HG02678 (cell line): ENCODE results near the gene TP53BP2.
"Not testable (repeated sequence)": the region's sequence is repeated elsewhere in the genome, so short reads cannot be mapped to it uniquely, and the experiment has no call there.

Source experiments
- ATAC-seq: cut with Tn5 transposase; IDR thresholded peaks from one replicate; pipeline ENCODE4 v1.9.1; 2021; ENCODE audit warnings: mild to moderate bottlenecking, moderate library complexity; ENCODE audit not compliant: unreplicated experiment

The TP53BP2 gene

GRCh38 chr1:223845810-223846682 lies at the start of gene TP53BP2:
Gene TP53BP2 (minus strand): TSS chr1:223845947. CDS start chr1:223845680, 267 bp downstream.
- ATAC-seq: peak; percentile 77

DNA sequence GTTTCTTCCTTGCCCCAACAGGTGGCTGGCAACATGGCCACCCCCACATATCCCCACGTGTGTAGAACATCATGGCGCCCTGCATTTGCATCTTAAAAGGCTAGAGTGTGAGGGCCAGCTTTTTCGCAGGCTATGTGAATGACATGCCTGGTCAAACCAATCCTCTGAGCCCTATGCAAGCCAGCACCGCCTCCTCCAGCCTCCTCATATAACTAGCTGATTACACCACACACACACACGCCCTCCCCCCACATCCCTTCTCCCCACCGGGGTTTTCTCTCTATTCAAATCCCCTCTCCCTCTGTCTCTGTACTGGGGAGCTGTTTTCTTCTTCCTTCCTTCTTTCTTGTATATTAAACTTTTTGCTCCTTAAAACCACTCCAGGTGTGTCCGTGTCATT lies 44.7 kb upstream of the TP53BP2 start:
- not testable (repeated sequence) for ATAC-seq

DNA sequence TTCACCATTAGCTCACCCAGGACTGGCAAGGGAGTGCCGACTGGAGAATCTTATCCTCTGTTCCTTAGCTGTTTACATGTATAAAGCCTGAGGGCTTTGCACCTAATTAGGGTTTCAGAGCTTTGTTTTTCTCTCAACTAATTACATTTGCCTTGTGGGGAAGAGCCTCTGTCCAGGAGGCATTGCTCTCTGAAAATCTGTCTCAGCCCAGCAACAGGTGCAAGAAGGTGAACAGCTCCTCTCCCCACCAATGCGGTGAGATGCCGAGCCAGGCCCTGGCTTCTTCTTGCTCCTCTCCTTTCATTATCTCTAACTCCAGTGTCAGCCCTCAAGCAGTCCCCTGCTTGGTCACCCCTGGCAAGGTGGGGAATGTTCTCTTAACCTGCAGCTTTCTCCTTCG lies 43.6 kb upstream of the TP53BP2 start:
- ATAC-seq: not testable (repeated sequence)

DNA sequence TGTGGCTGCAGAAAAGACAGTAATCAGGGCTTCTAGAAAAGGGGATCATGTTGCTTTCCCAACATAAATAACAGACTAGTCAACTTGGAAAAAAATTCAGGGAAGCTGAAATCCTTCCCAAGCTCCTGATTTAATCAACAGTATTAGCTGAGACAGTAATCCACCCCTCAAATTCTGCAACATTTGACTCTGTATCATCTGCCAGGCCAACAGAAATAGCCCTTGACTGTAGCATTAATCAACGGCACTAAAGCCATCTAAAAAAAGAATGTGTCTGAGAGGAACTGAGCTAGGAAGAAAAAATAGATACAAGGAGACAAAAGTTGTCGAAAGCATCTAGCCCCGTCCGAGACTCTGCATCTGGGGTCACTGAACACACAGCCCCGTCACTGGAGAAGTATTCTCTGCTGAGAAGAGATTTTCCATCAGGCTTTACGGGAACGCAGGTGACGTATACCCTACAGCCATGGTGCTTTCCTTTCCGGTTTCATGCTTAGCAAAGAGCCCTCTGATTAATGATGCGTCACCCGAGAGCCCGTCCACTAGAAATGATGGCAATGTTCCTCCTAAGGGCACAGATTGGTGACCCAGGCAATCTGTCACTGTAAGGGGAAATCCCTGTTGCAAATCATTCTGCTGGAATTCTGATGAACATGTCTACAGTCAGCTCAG lies 42.1 kb upstream of the TP53BP2 start:
- ATAC-seq: no peak

- ATAC-seq: no peak
Measured at GRCh38 chr1:223886516-223886921, 40.8 kb upstream of the TP53BP2 start.

GRCh38 chr1:223885614-223886013 lies 39.9 kb upstream of the TP53BP2 start:
- no peak for ATAC-seq

DNA sequence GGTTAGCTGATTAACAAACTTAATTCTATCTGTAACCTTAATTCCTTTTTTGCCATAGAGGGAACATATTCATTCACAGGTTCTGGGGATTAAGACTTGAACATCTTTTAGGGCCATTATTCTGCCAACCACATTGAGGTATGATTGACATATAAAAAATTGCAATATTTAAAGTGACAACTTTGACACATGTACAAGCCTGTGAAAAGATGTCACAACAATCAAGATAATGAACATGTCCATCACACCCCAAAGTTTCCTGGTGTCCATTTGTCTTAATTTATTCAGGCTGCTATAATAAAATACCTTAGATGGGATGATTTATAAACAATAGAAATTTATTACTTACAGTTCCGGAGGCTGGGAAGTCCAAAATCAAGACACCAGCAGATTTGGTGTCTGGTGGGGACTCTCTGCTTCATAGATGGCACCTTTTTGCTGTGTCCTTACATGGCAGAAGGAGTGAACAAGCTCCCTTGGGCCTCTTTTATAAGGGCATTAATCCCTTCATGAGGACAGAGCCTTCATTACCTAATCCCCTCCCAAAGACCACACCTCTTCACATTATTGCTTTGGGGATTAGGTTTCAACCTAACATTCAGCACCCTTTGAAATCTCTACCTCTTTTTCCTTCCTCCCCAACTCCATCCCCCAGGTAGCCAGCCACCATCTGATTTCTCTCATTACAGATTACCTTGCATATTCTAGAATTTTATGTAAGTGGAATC lies 33.0 kb upstream of the TP53BP2 start:
- no peak for ATAC-seq

- no peak for ATAC-seq
Measured at GRCh38 chr1:223877804-223878203, 32.1 kb upstream of the TP53BP2 start.

DNA sequence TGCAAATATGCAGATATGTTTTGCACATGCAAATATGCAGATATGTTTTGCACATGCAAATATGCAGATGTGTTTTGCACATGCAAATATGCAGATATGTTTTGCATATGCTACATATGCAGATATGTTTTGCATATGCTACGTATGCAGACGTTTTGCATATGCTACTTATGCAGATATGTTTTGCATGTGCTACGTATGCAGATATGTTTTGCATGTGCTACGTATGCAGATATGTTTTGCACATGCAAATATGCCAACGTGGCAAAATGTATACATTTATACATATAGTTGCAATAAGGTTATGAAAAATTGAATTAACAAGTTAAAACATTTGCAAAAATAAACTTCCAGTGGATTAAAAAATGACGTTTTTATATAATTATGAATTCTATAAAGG lies 30.8 kb upstream of the TP53BP2 start:
- no peak for ATAC-seq

DNA sequence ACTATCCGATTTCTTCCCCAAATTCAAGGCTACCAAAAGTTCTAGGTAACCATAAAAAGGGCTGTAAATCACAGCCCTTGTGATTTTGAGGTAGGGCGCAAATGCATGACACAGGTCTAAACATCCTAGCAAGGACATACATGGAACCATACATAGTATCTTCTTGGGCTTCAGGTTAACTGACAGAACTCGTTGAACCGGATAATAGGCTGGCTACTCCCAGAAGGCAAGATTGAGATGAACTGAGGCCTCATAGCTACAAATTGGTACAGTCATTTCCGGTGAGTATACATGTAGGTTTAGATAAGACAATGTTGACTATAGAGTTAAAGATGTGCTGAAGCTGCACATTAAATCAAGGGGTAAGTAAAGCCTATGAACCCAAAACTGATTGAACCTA lies 27.3 kb upstream of the TP53BP2 start:
- no peak for ATAC-seq

- ATAC-seq: no peak
Measured at GRCh38 chr1:223872308-223872901, 26.7 kb upstream of the TP53BP2 start.

DNA sequence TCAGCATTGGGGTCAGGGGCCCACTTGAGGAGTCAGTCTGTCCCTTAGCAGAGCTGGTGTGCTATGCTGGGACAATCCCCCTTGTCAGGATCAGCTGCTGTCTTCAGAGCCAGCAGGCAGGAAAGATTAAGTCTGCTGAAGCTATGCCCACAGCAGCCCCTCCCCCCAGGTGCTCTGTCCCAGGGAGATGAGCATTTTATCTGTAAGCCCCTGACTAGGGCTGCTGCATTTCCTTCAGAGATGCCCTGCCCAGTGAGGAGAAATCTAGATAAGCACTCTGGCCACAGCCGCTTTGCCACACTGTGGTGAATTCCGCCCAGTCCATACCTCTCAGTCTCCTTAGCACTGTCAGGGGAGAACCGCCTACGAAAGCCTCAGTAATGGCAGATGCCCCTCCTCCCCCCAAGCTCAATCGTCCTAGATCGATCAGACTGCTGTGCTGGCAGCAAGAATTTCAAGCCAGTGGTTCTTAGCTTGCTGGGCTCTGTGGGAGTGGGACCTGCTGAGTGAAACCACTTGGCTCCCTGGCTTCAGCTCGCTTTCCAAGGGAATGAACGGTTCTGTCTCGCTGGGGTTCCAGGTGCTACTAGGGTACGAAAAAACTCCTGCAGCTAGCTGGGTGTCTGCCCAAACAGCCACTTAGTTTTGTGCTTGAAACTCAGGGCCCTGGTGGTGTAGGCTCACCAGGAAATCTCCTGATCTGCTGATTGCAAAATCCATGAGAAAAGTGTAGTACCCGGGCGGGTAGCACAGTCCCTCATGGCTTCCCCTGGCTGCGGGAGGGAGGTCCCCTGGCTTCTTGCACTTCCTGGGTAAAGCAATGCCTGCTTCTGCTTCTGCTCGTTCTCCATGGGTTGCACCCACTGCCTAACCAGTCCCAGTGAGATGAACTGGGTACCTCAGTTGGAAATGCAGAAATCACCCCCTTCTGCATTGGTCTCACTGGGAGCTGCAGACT lies 25.1 kb upstream of the TP53BP2 start:
- no peak for ATAC-seq

DNA sequence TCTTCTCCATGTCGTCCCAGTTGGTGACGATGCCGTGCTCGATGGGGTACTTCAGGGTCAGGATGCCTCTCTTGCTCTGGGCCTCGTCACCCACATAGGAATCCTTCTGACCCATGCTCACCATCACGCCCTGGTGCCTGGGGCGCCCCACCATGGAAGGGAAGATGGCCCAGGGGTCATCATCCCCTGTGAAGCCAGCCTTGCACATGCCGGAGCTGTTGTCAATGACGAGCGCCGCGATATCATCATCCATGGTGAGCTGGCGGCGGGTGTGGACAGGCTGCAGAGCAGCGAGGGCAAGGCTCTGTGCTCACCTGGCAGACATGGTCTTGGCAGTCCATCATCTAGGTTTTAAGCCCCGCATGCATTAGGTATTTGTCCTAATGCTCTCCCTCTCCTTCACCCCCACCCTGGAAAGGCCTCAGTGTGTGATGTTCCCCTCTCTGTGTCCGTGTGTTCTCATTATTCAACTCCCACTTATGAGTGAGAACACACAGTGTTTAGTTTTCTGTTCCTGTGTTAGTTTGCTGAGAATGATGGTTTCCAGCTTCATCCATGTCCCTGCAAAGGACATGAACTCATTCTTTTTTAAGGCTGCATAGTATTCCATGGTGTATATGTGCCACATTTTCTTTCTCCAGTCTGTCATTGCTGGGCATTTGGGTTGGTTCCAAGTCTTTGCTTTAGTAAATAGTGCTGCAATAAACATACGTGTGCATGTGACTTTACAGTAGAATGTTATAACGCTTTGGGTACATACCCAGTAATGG lies 19.0 kb upstream of the TP53BP2 start:
- ATAC-seq: not testable (repeated sequence)

DNA sequence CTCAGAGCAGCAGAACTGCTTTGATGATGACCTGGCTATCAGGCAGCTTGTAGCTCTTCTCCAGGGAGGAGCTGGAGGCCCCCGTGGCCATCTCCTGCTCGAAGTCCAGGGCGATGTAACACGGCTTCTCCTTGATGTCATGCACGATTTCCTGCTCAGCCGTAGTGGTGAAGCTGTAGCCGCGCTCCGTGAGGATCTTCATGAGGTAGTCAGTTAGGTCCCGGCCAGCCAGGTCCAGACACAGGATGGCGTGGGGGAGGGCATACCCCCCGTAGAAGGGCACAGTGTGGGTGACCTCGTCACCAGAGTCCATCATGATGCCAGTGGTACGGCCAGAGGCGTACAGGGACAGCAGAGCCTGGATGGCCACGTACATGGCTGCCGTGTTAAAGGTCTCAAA lies 18.3 kb upstream of the TP53BP2 start:
- no peak for ATAC-seq

- no peak for ATAC-seq
Measured at GRCh38 chr1:223861904-223862303, 16.2 kb upstream of the TP53BP2 start.

DNA sequence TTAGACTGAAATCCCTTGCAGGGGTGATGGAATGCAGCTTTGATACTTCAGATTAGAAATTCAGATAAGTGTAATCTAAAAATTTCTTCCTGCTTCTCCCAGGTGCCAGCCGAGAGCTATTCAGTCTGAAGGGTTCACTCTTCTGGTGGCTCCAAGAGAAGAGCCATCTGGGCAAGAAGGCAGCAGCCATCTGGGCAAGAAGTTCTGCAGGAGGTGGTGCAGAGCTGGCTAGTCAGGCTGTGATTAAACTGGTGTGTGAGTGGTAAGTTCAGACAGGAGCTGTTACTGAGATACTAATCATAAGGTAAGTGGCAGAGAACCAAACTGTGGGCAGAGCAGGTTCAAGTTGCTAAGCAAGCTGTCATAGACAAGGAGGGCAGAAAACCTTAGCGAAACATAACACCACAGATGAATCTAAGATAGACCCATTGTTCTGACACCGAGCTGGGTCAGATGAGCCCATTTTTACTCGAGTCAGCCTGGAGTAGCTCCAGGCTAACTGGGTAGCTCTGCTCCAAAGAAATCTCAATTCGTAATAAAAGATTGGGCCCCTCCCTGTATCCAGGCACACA lies 14.4 kb upstream of the TP53BP2 start:
- ATAC-seq: no peak

- ATAC-seq: no peak
Measured at GRCh38 chr1:223859058-223859457, 13.3 kb upstream of the TP53BP2 start.

DNA sequence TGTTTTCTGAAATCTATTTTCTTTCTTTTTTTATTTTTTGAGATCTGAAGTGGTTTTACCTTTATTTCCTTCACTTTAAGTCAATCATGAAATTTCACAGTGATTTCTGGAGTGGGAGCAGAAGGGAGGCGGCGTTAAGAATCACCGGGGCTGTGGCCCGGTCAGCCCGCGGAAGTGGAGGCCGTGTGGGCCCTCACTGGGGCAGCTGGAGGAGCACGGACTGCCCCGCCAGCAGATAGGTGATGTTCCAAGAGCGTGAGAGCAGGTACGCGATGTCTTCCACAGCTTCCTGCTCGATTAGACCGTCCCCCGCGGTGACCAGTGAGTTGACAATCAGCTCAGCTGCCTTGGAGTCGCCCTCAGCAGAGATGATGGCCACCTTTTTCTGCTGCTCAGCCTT lies 10.6 kb upstream of the TP53BP2 start:
- ATAC-seq: no peak

DNA sequence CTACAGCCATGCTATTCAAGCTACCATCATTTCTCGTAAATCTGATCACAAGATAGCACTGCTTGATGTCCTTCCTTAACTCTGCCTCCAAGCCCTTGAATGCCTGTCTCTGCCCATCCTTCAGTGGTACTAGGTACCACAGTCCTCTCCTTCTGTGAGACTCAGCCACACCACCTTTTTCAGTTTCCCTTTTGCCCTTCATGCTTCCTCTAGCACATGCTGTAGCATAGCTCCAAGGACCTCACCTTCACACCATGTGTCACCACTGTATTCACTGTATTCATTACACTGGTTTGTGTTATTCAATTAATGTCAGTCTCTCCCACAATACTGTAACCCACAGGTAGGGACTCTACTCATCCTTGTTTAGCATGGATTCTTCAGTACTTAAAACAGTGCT lies 8.0 kb upstream of the TP53BP2 start:
- peak; percentile 38 for ATAC-seq
